GM12892 (cell line): ENCODE results near the gene APOB.

ENCODE experiments used
- POLR2A ChIP-seq: IDR thresholded peaks from 2 replicates; pipeline ENCODE4 v1.6.1; 2011; ENCODE audit warnings: low read depth, low read length, control low read depth
- POLR2AphosphoS5 ChIP-seq: IDR thresholded peaks from 2 replicates; pipeline ENCODE4 v1.6.1; 2011; ENCODE audit warnings: low read depth, low read length, control low read depth

- TF ChIP-seq POLR2A (no peak), POLR2AphosphoS5 (no peak)
These were observed 23.7 kb downstream of the APOB start for GRCh38 chr2:21020031-21020667.
